Measurements from ENCODE around the gene FOXL2NB. TPM values are rescaled to one million over a fixed set of nuclear protein-coding genes. Genes with fewer than 3 reads are reported as not detected.

FOXL2NB gene
- total RNA-seq, 1 donor from 2014 or later, result not detected

DNA sequence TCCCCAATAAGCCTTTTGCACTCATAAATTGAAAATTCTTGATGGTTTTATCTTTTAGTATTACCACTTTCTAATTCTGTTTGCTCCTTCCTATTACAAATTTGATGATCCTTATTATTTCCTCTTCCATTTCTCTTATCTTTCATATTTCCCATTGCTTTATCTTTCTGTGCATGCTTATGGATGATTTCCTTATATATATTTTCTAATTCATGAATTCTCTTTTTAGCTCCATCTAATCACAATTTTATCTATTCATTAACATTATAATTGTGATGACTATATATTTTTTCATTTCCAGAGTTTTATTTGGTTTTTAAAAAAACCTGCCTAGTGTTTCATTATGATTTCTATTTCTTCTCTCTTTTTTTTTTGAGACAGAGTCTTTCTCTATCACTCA is 17.9 kb downstream of the FOXL2NB start:
- H3K36me3 ChIP-seq, result no peaks in the 10 kb centered on the region
- H3K9me3 ChIP-seq, result peaks cover 11% of the 10 kb centered on the region
- DNase-seq (no peak), ATAC-seq (no peak)
- intact Hi-C loops (cut with DNase I), result no loop called here
- H3K4me3 ChIP-seq, result no peak overlapping the region
- H3K4me1 ChIP-seq, result no peaks in the 10 kb centered on the region
- TF ChIP-seq, protein P1, sequence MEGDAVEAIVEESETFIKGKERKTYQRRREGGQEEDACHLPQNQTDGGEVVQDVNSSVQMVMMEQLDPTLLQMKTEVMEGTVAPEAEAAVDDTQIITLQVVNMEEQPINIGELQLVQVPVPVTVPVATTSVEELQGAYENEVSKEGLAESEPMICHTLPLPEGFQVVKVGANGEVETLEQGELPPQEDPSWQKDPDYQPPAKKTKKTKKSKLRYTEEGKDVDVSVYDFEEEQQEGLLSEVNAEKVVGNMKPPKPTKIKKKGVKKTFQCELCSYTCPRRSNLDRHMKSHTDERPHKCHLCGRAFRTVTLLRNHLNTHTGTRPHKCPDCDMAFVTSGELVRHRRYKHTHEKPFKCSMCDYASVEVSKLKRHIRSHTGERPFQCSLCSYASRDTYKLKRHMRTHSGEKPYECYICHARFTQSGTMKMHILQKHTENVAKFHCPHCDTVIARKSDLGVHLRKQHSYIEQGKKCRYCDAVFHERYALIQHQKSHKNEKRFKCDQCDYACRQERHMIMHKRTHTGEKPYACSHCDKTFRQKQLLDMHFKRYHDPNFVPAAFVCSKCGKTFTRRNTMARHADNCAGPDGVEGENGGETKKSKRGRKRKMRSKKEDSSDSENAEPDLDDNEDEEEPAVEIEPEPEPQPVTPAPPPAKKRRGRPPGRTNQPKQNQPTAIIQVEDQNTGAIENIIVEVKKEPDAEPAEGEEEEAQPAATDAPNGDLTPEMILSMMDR (IDR thresholded peaks at IDR 0.05), result no peak
- peaks cover 47% of the 10 kb centered on the region for H3K27me3 ChIP-seq
- no peak overlapping the region for H3K27ac ChIP-seq

DNA sequence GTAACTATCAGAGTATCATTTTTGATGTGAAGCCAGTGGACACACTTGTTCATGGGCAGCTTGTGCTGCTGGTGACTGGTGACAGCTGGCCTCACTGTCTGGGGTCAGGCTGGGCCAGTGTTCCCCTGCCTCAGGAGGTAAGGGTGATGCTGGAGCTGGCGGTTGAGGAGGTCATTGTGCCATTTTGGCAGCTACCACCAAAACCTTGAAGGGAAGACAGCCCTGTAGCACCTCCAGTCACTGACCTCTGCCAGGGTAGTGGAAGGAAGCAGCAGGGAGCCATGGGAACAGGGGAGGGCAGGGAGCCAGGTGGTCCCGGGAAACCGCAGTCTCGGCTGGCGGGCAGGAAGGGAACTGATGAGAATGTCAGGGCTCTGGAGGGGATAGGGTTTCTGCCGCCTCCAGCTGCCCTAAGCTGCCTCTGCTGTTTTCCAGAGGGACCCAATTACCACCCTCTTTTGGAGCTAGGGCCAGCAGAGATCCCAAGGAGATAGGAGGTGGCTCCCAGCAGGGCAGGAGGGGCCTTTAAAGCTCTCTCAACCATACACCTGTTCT is 24.8 kb downstream of the FOXL2NB start:
- TF ChIP-seq, protein P1 (IDR thresholded peaks at IDR 0.05), result no peak
- no peak for ATAC-seq
- DNase-seq, result no peak
- no peak overlapping the region for H3K27ac ChIP-seq
- no peaks in the 10 kb centered on the region for H3K4me1 ChIP-seq
- intact Hi-C loops (cut with DNase I), result no loop called here
- no peak overlapping the region for H3K4me3 ChIP-seq
- no peaks in the 10 kb centered on the region for H3K36me3 ChIP-seq
- H3K9me3 ChIP-seq, result no peaks in the 10 kb centered on the region
- H3K27me3 ChIP-seq, result no peaks in the 10 kb centered on the region

DNA sequence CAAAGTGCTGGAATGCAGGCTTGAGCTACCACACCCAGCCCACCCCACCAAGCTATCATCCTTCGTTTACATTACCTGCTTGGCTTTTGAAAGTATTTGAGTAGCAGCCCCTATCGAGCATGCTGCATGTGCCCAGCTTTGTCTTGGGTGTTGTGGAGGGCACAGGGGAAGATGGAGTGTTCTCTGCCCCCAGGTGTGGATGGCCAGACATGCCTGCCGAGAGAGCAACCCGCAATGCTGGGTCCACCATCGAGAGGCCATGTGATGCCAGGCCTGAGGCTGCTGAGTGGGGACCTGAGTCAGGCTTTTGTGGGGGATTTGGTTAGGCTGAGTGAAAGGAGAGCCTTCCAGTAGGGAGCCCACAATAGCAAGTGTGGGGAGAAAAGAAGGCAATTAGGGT is 25.9 kb downstream of the FOXL2NB start:
- no peaks in the 10 kb centered on the region for H3K27me3 ChIP-seq

DNA sequence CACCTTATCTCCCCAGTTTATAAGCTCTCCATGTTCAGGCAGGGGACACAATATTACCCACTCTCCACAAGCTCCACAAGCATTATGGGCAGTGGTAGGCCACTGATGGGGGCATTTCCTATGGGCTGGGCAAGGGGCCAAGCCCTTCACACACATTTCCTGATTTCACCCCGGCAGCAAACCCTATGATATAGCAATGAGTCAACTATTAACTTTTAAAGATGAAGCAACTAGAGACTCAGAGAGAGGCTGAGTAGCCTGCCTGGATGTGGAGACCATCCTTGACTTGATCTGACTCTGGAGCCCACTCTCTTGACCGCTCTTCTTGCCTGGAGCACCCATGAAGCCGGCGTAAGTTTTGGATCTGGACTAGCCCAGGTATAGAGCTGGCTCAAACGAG is 27.4 kb downstream of the FOXL2NB start:
- no peaks in the 10 kb centered on the region for H3K9me3 ChIP-seq
- no peak overlapping the region for H3K4me3 ChIP-seq
- H3K36me3 ChIP-seq, result no peaks in the 10 kb centered on the region
- ATAC-seq, result no peak
- H3K27me3 ChIP-seq, result no peaks in the 10 kb centered on the region
- H3K27ac ChIP-seq, result no peak overlapping the region
- H3K4me1 ChIP-seq, result no peaks in the 10 kb centered on the region
- DNase-seq, result no peak
- intact Hi-C loops (cut with DNase I), result no loop called here
- TF ChIP-seq, protein P1 (IDR thresholded peaks at IDR 0.05), result no peak

More for the DNA sequence above, 25.9 kb downstream of the FOXL2NB start:
- no peak for ATAC-seq
- intact Hi-C loops (cut with DNase I), result no loop called here
- H3K4me1 ChIP-seq, result no peaks in the 10 kb centered on the region
- no peak overlapping the region for H3K27ac ChIP-seq
- H3K36me3 ChIP-seq, result no peaks in the 10 kb centered on the region
- TF ChIP-seq, protein P1 (IDR thresholded peaks at IDR 0.05), result no peak
- H3K9me3 ChIP-seq, result no peaks in the 10 kb centered on the region
- H3K4me3 ChIP-seq, result no peak overlapping the region
- DNase-seq, result no peak

DNA sequence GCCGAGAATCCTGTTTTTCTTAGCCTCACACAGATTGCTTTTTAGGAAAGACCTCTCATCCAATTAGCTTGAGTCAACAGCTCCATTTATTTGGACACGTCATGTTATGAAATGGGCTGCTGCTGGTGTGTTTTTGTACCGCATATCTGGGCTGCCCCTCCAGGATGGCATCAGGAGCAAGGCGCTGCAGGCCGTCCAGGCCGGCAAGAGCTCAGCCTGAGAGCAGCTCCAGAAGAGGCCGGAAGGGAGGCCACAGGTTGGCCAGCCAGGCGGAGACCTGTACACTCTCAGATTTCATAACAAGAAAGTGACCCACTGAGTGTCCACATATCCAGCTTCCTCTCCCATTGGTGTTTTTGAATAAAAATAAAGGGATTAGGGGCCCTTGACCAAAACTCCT is 28.3 kb downstream of the FOXL2NB start:
- TF ChIP-seq, protein P1 (IDR thresholded peaks at IDR 0.05), result no peak

DNA sequence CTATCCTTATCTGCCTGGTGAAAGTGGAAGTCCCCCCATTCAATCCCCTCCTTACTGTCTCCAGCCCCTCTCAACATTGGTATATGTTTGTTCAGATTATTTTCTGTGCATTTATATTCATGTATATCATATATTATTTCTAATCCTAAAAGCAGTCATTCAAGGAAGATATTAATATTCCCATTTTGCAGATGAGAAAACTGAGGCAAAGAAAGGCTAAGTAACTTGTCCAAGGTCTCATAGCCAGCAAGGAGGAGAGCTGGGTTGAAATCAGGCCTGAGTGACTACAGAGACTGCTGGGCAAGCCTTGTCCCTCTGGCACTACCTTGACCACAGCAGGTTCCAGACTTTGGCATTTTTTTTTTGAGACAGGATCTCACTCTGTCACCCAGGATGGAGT is 29.0 kb downstream of the FOXL2NB start:
- Histone ChIP-seq H3K27ac (no peak overlapping the region), H3K9me3 (no peaks in the 10 kb centered on the region), H3K4me3 (no peak overlapping the region), H3K27me3 (no peaks in the 10 kb centered on the region), H3K4me1 (no peaks in the 10 kb centered on the region), H3K36me3 (no peaks in the 10 kb centered on the region)
- TF ChIP-seq, protein P1 (IDR thresholded peaks at IDR 0.05), result no peak
- DNase-seq (no peak), ATAC-seq (no peak)
- intact Hi-C loops (cut with DNase I), result no loop called here

More for the DNA sequence above, 28.3 kb downstream of the FOXL2NB start:
- DNase-seq (no peak), ATAC-seq (no peak)
- Histone ChIP-seq H3K4me3 (no peak overlapping the region), H3K9me3 (no peaks in the 10 kb centered on the region), H3K27ac (no peak overlapping the region), H3K4me1 (no peaks in the 10 kb centered on the region), H3K36me3 (no peaks in the 10 kb centered on the region), H3K27me3 (no peaks in the 10 kb centered on the region)
- intact Hi-C loops (cut with DNase I), result no loop called here
